Measurements from ENCODE around the gene MAF.

The MAF gene

DNA sequence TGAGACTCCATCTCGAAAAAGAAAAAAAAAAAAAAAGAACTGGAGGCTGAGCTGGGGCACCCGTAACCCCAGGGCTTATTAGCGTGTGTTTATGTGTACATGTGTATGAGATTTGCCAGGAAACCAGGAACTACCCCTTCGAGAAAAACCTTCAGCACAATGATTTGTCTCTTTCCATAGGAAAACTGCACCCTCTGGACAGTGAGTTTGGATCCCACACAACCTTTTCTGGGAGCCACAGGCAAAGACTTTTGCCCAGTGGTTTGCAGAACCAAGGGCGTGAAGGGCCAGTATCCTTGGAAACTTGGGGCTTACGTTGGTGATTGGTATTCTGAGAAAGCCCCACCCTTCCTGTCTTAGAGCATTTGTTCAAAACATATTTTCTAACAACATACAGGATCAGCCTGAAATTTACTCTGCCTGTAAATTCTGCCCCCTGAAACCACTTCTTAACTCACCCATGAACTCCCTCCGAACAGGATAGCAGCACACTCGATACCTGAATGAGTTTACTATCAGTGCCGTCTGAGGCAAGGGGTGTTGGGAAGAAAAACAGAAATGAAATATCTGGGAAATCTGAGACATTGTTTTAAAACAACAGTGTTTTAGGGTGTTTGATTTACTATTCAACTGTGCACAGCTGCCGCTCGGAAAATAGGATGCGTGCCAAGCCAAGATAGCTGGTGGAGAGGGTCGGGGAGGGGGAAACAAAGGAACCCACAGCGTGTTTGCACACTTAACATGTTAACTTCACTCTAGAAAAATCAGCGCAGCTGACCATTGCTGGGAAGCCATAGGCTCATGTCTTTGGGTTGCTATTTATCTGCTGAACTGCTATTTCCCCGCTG is 40.2 kb upstream of the MAF start:
- TF ChIP-seq, protein P1, sequence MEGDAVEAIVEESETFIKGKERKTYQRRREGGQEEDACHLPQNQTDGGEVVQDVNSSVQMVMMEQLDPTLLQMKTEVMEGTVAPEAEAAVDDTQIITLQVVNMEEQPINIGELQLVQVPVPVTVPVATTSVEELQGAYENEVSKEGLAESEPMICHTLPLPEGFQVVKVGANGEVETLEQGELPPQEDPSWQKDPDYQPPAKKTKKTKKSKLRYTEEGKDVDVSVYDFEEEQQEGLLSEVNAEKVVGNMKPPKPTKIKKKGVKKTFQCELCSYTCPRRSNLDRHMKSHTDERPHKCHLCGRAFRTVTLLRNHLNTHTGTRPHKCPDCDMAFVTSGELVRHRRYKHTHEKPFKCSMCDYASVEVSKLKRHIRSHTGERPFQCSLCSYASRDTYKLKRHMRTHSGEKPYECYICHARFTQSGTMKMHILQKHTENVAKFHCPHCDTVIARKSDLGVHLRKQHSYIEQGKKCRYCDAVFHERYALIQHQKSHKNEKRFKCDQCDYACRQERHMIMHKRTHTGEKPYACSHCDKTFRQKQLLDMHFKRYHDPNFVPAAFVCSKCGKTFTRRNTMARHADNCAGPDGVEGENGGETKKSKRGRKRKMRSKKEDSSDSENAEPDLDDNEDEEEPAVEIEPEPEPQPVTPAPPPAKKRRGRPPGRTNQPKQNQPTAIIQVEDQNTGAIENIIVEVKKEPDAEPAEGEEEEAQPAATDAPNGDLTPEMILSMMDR (IDR thresholded peaks at IDR 0.05; ENCODE audit: extremely low read depth, insufficient read depth, missing control alignments), result no peak
- in situ Hi-C loops (cut with MboI; ENCODE audit: low pct_unique_long_range_greater_than_20kb, low sequenced_read_pairs, unreplicated experiment), result no loop called here
- DNase-seq (ENCODE audit: low spot score), result no peak

DNA sequence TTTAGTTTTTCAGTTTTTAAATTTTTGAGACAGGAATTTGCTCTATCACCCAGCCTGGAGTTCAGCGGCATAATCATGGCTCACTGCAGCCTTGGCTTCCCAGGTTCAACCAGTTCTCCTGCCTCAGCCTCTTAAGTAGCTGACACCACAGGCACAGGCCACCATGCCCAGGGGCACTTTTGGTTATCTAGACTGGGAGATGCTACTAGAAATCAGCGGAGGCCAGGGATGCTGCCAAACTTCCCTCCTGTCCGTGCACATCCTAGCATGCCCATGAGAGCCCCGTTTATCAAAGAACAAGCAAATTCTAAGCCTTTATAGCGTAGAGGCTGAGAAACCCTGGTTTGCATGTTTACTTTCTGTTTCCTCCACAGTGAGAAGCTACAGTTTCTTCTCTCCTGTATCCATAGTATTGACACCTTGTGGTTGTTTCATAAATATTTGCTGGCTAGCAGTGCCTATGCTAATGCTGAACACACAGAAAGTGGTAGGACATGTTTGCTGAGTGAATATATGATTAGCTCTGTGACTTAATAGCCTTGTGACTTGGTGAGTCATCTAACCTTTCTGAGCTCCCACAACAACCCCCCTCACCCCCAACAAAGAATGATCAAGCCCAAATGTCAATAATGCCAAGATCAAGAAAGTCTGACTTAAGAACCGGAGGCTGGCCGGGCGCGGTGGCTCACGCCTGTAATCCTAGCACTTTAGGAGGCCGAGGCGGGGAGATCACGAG is 39.2 kb upstream of the MAF start:
- TF ChIP-seq, protein P1 (IDR thresholded peaks at IDR 0.05; ENCODE audit: extremely low read depth, insufficient read depth, missing control alignments), result no peak
- no peak for DNase-seq (ENCODE audit: low spot score)
- in situ Hi-C loops (cut with MboI; ENCODE audit: low pct_unique_long_range_greater_than_20kb, low sequenced_read_pairs, unreplicated experiment), result no loop called here

DNA sequence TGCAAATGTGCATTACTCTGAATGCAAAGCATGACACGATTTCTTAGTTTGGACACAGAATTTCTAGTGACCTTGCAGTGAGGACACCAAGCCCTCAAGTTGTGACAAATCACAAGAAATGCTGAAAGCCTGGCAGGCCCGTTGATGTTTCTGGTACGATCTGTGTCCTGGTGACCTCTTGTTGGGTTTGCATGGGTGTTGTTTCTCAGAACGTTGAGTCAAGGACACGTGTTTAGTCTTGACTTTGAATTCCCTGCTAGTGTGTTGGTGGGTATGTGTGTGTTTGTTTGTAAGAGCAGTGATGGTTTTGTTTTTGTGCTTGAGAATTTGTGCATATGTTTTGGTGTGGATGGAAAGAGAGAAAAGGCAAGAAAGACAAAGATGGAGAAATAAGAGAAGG is 37.8 kb upstream of the MAF start:
- in situ Hi-C loops (cut with MboI; ENCODE audit: low pct_unique_long_range_greater_than_20kb, low sequenced_read_pairs, unreplicated experiment), result no loop called here
- DNase-seq (ENCODE audit: low spot score), result no peak
- TF ChIP-seq, protein P1 (IDR thresholded peaks at IDR 0.05; ENCODE audit: extremely low read depth, insufficient read depth, missing control alignments), result no peak

DNA sequence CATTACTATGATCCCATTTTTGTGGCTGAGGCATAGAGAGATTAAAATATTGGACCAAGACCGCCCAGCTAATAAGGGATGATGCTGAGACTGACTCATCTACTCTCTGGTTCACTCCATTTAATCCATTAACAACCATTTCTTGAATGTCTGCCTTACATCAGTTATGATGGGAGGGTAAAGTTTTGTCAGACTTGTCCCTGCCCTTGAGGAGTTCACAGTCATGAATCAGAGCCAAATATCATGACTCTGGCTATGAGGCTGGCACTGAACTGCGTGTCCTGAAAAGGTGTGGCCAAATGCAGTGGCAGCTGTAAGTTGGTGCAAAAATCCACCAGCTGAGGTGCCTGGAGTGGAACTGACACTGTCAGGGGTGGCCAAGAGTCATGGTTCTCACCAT is 35.0 kb upstream of the MAF start:
- in situ Hi-C loops (cut with MboI; ENCODE audit: low pct_unique_long_range_greater_than_20kb, low sequenced_read_pairs, unreplicated experiment), result no loop called here

DNA sequence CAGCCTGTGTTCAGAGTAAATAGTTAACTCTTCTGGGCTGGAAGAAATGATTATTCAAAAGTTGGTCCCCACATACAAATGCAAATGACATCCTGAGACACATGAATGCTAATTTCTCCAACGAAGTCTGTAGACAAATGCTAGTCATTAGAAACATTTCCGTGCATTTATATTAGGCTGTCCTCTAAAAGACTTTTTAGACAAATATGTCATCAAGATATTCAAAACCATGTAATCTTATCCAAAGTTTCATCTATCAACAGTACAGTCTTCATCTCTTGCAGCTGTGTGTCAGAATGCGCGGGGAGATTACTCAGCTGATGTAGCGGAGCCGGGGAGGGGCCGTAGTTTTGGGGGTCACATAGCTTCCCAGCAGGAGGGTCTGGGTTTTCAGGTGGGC is 33.8 kb upstream of the MAF start:
- in situ Hi-C loops (cut with MboI; ENCODE audit: low pct_unique_long_range_greater_than_20kb, low sequenced_read_pairs, unreplicated experiment), result no loop called here
- no peak for DNase-seq (ENCODE audit: low spot score)
- TF ChIP-seq, protein P1 (IDR thresholded peaks at IDR 0.05; ENCODE audit: extremely low read depth, insufficient read depth, missing control alignments), result no peak

More for the DNA sequence above, 35.0 kb upstream of the MAF start:
- DNase-seq (ENCODE audit: low spot score), result no peak
- TF ChIP-seq, protein P1 (IDR thresholded peaks at IDR 0.05; ENCODE audit: extremely low read depth, insufficient read depth, missing control alignments), result no peak

DNA sequence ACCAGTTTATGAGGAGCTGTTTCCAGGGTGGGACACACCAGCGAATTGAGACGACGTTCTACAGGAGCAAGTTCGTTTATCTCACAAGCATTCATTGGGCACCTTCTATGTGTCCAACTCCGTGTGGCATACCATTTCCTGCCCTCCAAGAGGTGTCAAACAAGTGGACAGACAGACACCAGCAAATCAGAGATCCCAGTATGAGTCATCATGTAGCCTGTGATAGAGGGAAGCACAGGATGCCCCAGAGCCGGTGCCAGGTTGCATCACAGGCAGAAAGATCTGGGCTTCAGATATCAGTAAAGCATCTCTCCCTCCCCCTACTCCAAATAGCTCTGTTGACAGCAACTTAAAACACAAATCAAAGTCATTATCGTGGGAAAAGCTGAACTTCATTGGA is 31.8 kb upstream of the MAF start:
- DNase-seq (ENCODE audit: low spot score), result no peak
- in situ Hi-C loops (cut with MboI; ENCODE audit: low pct_unique_long_range_greater_than_20kb, low sequenced_read_pairs, unreplicated experiment), result no loop called here
- TF ChIP-seq, protein P1 (IDR thresholded peaks at IDR 0.05; ENCODE audit: extremely low read depth, insufficient read depth, missing control alignments), result no peak

Data from GM13977 (cell line).